Keratinocyte (primary cell): ENCODE results near the gene NFAT5. TPM values are rescaled to one million over a fixed set of nuclear protein-coding genes. Genes with fewer than 3 reads are reported as not detected.

Experiments used
- DNase-seq: peaks from one replicate; pipeline ENCODE4 v3.0.0-alpha.2; 2011; ENCODE audit warnings: low read depth, missing footprints, low spot score
- FAIRE-seq: peaks from 2 replicates; lab custom pipeline; 2011; peaks lifted over from hg19 to GRCh38; lab: Jason Lieb, UNC
- H2AFZ ChIP-seq: 2 replicates; pipeline ENCODE4 v1.6.0; 2012; ENCODE audit warnings: low read length, control low read depth, inconsistent platforms; ENCODE audit not compliant: control insufficient read depth
- H3K27ac ChIP-seq: 2 replicates; pipeline ENCODE4 v1.5.1; 2011; ENCODE audit warnings: low read length; ENCODE audit not compliant: control insufficient read depth, insufficient read depth
- H3K27me3 ChIP-seq: 3 replicates; pipeline ENCODE4 v1.6.0; 2011; ENCODE audit warnings: low read length; ENCODE audit not compliant: control insufficient read depth, insufficient read depth; ENCODE audit errors: extremely low read depth
- H3K36me3 ChIP-seq, 2 experiments: 2 replicates in 1 of 2; 3 replicates in 1 of 2; pipeline ENCODE4 v1.5.1; 2011; ENCODE audit warnings: low read length in 2 of 2, mild to moderate bottlenecking in 1 of 2; ENCODE audit not compliant: control insufficient read depth in 2 of 2, insufficient read depth in 2 of 2; ENCODE audit errors: extremely low read depth in 1 of 2
- H3K4me1 ChIP-seq: 3 replicates; pipeline ENCODE4 v1.5.1; 2011; ENCODE audit warnings: low read length; ENCODE audit not compliant: control insufficient read depth, insufficient read depth; ENCODE audit errors: extremely low read depth
- H3K4me2 ChIP-seq: 3 replicates; pipeline ENCODE4 v1.6.0; 2011; ENCODE audit warnings: low read depth, low read length; ENCODE audit not compliant: control insufficient read depth, insufficient read depth; ENCODE audit errors: extremely low read depth
- H3K4me3 ChIP-seq, 3 experiments: fragments of 200-600 bp in 1 of 3; sonication (generic) in 1 of 3; 2 replicates in 2 of 3; 3 replicates in 1 of 3; pipeline ENCODE4 v1.5.1; 2011 to 2016; ENCODE audit warnings: low read length in 3 of 3, mild to moderate bottlenecking in 3 of 3, control low read depth in 2 of 3, inconsistent platforms in 1 of 3, low read depth in 1 of 3, mixed read lengths in 1 of 3, mixed run types in 1 of 3, moderate library complexity in 1 of 3; ENCODE audit not compliant: control insufficient read depth in 2 of 3, insufficient read depth in 2 of 3; ENCODE audit errors: extremely low read depth in 1 of 3
- H3K79me2 ChIP-seq: 2 replicates; pipeline ENCODE4 v1.6.0; 2012; ENCODE audit warnings: low read length; ENCODE audit not compliant: control insufficient read depth, insufficient read depth
- H3K9ac ChIP-seq: 3 replicates; pipeline ENCODE4 v1.6.0; 2011; ENCODE audit warnings: low read length; ENCODE audit not compliant: control insufficient read depth, insufficient read depth; ENCODE audit errors: extremely low read depth
- H3K9me1 ChIP-seq: 3 replicates; pipeline ENCODE4 v1.6.0; 2011; ENCODE audit warnings: low read length; ENCODE audit not compliant: control insufficient read depth, insufficient read depth; ENCODE audit errors: extremely low read depth
- H3K9me3 ChIP-seq: 2 replicates; pipeline ENCODE4 v1.5.1; 2012; ENCODE audit warnings: low read depth, low read length; ENCODE audit not compliant: control insufficient read depth
- H4K20me1 ChIP-seq: 3 replicates; pipeline ENCODE4 v1.6.0; 2011; ENCODE audit warnings: low read length; ENCODE audit not compliant: control insufficient read depth, insufficient read depth; ENCODE audit errors: extremely low read depth
- CTCF ChIP-seq, 3 experiments: IDR thresholded peaks in 1 of 3; conservative IDR thresholded peaks in 1 of 3; optimal IDR thresholded peaks in 1 of 3; 2 replicates in 2 of 3; 3 replicates in 1 of 3; pipeline versions ENCODE3 to v1.5.1; 2011; ENCODE audit warnings: low read length in 3 of 3, mild to moderate bottlenecking in 3 of 3, moderate library complexity in 2 of 3, control low read depth in 1 of 3, inconsistent platforms in 1 of 3; ENCODE audit not compliant: insufficient read depth in 2 of 3; ENCODE audit errors: extremely low read depth in 1 of 3
- EZH2 ChIP-seq: IDR thresholded peaks from one replicate; pipeline ENCODE4 v1.6.1; 2012; ENCODE audit warnings: inconsistent platforms, mild to moderate bottlenecking, low read length, moderate library complexity
- dilution Hi-C: fragments of 300-500 bp; cut with MboI; formaldehyde crosslinking; loops from one replicate; pipeline ENCODE4 v1.7.0; 2020; ENCODE audit warnings: low sequenced_read_pairs; ENCODE audit not compliant: extremely low pct_ligation_motif_present
- polyA plus RNA-seq, 5 experiments: library from polyadenylated mRNA; depleted of rRNA in 3 of 5; stranded (reverse) in 3 of 5; stranded (forward) in 1 of 5; unstranded in 1 of 5; fragments of >200 nt; gene quantifications; 1 replicate in 1 of 5; 2 replicates in 3 of 5; 3 replicates in 1 of 5; pipeline versions ENCODE4 v1.2.1 to v1.2.3, GENCODE V29; 2011 to 2012; ENCODE audit warnings: missing spikeins in 2 of 5, low read depth in 1 of 5, low replicate concordance in 1 of 5

Gene NFAT5
- polyA plus RNA-seq, 1 donor (not counting 4 experiments of a cell fraction or from before 2014, with no cell fraction given): 24.9 TPM

GRCh38 chr16:69615528-69615927 is 49.8 kb downstream of the NFAT5 start:
- Histone ChIP-seq H4K20me1 (no peaks in the 10 kb centered on the region), H3K27me3 (no peaks in the 10 kb centered on the region), H3K9ac (no peak overlapping the region), H3K4me2 (no peak overlapping the region), H3K4me3 (no peak overlapping the region), H3K9me1 (no peaks in the 10 kb centered on the region), H3K36me3 (peaks cover 3% of the 10 kb centered on the region in 2 experiments), H3K27ac (no peak overlapping the region), H3K9me3 (no peaks in the 10 kb centered on the region), H3K79me2 (peaks cover 89% of the 10 kb centered on the region), H3K4me1 (peaks cover 40% of the 10 kb centered on the region), H2AFZ (no peak overlapping the region)
- dilution Hi-C loops: no loop called here
- DNase-seq: no peak
- TF ChIP-seq CTCF (optimal IDR thresholded peaks at IDR 0.05 in 1 of 3, IDR thresholded peaks at IDR 0.05 in 1 of 3, conservative IDR thresholded peaks at IDR 0.05 in 1 of 3; ENCODE audit: extremely low read depth in 1 of 3, insufficient read depth in 2 of 3, low read length in 3 of 3): no peak
- TF ChIP-seq EZH2: no peak
- FAIRE-seq: no peak

- H3K36me3 ChIP-seq: peaks cover 3 to 4% of the 10 kb centered on the region in 2 experiments
These were observed 50.3 kb downstream of the NFAT5 start for GRCh38 chr16:69616082-69616481.

More at GRCh38 chr16:69616082-69616481, 50.3 kb downstream of the NFAT5 start:
- Histone ChIP-seq H3K4me3 (no peak overlapping the region), H3K9me1 (no peaks in the 10 kb centered on the region), H3K9me3 (no peaks in the 10 kb centered on the region), H3K9ac (no peak overlapping the region), H3K4me2 (no peak overlapping the region), H3K4me1 (peaks cover 36% of the 10 kb centered on the region), H3K27me3 (no peaks in the 10 kb centered on the region), H2AFZ (no peak overlapping the region), H3K27ac (no peak overlapping the region), H3K79me2 (peaks cover 91% of the 10 kb centered on the region), H4K20me1 (no peaks in the 10 kb centered on the region)
- DNase-seq (no peak), FAIRE-seq (no peak)
- TF ChIP-seq CTCF (optimal IDR thresholded peaks at IDR 0.05 in 1 of 3, IDR thresholded peaks at IDR 0.05 in 1 of 3, conservative IDR thresholded peaks at IDR 0.05 in 1 of 3; ENCODE audit: extremely low read depth in 1 of 3, insufficient read depth in 2 of 3, low read length in 3 of 3) (no peak), EZH2 (no peak)
- dilution Hi-C loops: no loop called here
